C4-2B (cell line): ENCODE data around the gene SLC2A9.

Experiments
- CTCF ChIP-seq: fragments of 450-650 bp; conservative IDR thresholded peaks from 2 replicates; pipeline ENCODE4 v1.5.1; 2017; ENCODE audit warnings: mild to moderate bottlenecking
- ZFX ChIP-seq: fragments of 450-650 bp; IDR thresholded peaks from 2 replicates; pipeline ENCODE4 v1.6.1; 2017

- TF ChIP-seq CTCF: no peak
- TF ChIP-seq ZFX: no peak
Observed at GRCh38 chr4:9875516-9875915, 145.8 kb downstream of the SLC2A9 start.
